K562 (cell line): ENCODE measurements around the gene TWSG1. TPM values are rescaled to one million over a fixed set of nuclear protein-coding genes. Genes with fewer than 3 reads are reported as not detected.

ENCODE experiments used
- CEBPZ ChIP-seq: fragments of 150-350 bp; IDR thresholded peaks from 2 replicates; pipeline ENCODE4 v1.6.1; 2014; ENCODE audit warnings: low read depth, mild to moderate bottlenecking, low read length, borderline replicate concordance
- DMBX1 ChIP-seq: fragments of 250-450 bp; sonication (Bioruptor Pico); IDR thresholded peaks from 2 replicates; pipeline ENCODE4 v1.8.0; 2022; ENCODE audit warnings: inconsistent platforms, mild to moderate bottlenecking, moderate library complexity, borderline replicate concordance
- KAT8 ChIP-seq: fragments of 450-650 bp; IDR thresholded peaks from 2 replicates; pipeline ENCODE4 v1.6.1; 2016; ENCODE audit warnings: low read depth, mild to moderate bottlenecking
- RREB1 ChIP-seq: fragments of 250-450 bp; sonication (Bioruptor Pico); IDR thresholded peaks from 2 replicates; pipeline ENCODE4 v1.4.0; 2020
- polyA plus RNA-seq, 8 experiments: library from polyadenylated mRNA; depleted of rRNA in 4 of 8; stranded (reverse) in 5 of 8; unstranded in 3 of 8; fragments of >200 nt; fragmentation: Nextera tagmentation in 2 of 8; fragmentation: Illumina TruSeq in 1 of 8; extraction: Ambion mirVana in 2 of 8; extraction: Trizol in 1 of 8; gene quantifications; 2 replicates each; pipeline versions ENCODE4 v1.2.1 to v1.2.3, GENCODE V29; 2011 to 2014; ENCODE audit warnings: inconsistent platforms in 1 of 8, missing spikeins in 1 of 8
- total RNA-seq, 7 experiments: library from RNA; depleted of rRNA in 6 of 7; stranded (reverse); fragments of >200 nt in 6 of 7; fragmentation: Illumina TruSeq in 2 of 7; extraction: Trizol in 2 of 7; gene quantifications; 2 replicates each; pipeline versions ENCODE4 v1.2.1 to v1.2.3, GENCODE V29; 2011 to 2021; ENCODE audit warnings: low replicate concordance in 1 of 7

Gene TWSG1
- total and polyA plus RNA-seq, 9 of the 15 experiments (the other 6 are each of a cell fraction or from before 2014, with no cell fraction given), result 10.4 to 37.2 (median 25.1) TPM

- TF ChIP-seq DMBX1 (CRISPR knock-in tag) (no peak), CEBPZ (no peak), RREB1 (CRISPR knock-in tag) (no peak), KAT8 (no peak)
Observed at GRCh38 chr18:9389706-9390105, 55.1 kb downstream of the TWSG1 start (continued).
